ENCODE results near the gene GATC. TPM values are rescaled to one million over a fixed set of nuclear protein-coding genes. Genes with fewer than 3 reads are reported as not detected.

Gene GATC
- total RNA-seq, 1 experiment from 2014 or later: 30.9 TPM

DNA sequence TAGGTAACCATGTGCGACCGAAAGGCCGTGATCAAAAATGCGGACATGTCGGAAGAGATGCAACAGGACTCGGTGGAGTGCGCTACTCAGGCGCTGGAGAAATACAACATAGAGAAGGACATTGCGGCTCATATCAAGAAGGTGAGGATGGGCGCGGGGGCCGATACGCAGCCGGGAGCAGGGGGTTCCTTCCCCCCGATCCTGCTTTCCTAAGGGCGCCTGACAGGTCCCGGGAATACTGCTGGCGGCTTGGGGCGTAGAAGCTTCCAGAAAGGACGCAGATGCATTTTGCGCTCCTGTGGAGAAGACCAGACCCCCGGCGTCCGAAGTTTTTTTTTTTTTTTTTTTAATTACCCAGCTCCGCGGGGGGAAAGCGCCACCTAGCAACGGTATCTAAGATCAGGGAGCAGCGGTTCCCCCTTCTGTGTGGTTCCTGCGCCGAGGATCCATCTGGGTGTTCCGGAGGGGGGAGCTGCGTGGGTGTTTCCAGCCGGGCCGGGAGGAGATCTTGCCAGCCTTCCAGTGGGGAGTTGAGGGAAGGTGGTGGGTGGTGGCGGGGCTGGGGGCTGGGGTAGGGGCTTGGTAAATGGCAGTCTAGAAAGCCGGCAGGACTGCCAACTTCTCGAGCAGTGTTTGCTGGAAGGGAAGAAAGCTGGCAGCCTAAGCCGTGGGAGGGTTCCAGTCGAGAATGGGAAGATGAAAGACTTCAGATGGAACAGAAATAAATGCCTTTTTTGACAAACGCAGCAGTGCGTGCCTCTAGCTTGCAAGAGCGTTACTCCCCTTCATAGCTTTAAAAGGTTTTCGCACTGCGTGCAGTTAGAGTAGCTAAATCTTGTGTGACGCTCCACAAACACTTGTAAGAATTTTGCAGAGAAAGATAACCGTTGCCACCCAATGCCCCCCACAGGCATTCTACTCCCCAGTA lies 50.4 kb downstream of the GATC start:
- Histone ChIP-seq H3K4me3 (ENCODE audit: low read depth, low read length) (peak overlapping the region; percentile 80), H3K36me3 (ENCODE audit: control insufficient read depth, insufficient read depth, low read length) (peaks cover 1% of the 10 kb centered on the region; the same call in 1 of the 2 replicates), H3K4me1 (peaks cover 17% of the 10 kb centered on the region), H3K9me3 (no peaks in the 10 kb centered on the region), H3K27me3 (replicated peaks; ENCODE audit: control insufficient read depth, insufficient read depth, low read length) (no peaks in the 10 kb centered on the region)
- peak overlapping the region; percentile 96 for H3K4me3 Mint-ChIP-seq (ENCODE audit: unreplicated experiment)
- ChIA-PET POLR2A (interaction anchor here (0.5 to 2.4 kb wide), 13 partner anchors 10 to 701 kb away, joined by 3 to 17 read pairs (median 4); partner anchors contain the start of genes COQ5, POP5 and UNC119B), CTCF (interaction anchor here (0.5 to 2.1 kb wide), 13 partner anchors 27 to 195 kb away, joined by 3 to 6 read pairs (median 4); partner anchors contain the start of genes COQ5, MLEC, POP5 and SIRT4)
- BruUV-seq (replicated peaks): no TSS peak
- H3K27me3 Mint-ChIP-seq (ENCODE audit: insufficient read depth, unreplicated experiment): no peaks in the 10 kb centered on the region
- peak in 1 of 2 experiments; percentile 29 for TF ChIP-seq CTCF (IDR thresholded peaks at IDR 0.05; ENCODE audit: insufficient read depth in 1 of 2, low read depth in 1 of 2, low read length in 1 of 2, severe bottlenecking in 1 of 2, unreplicated experiment in 1 of 2)
- no peaks in the 10 kb centered on the region for H3K9me3 Mint-ChIP-seq (ENCODE audit: unreplicated experiment)
- H3K27ac Mint-ChIP-seq (ENCODE audit: unreplicated experiment): peak overlapping the region; percentile 80
- DNase-seq: peak in 1 of 2 experiments; percentile 45
- intact Hi-C loops (cut with micrococcal nuclease; ENCODE audit: unreplicated experiment): loop anchor here (1.0 kb wide), 1 partner anchor 27 kb away; the partner anchor contains the start of gene SRSF9
- H3K4me1 Mint-ChIP-seq (ENCODE audit: low read depth, unreplicated experiment): peaks cover 19% of the 10 kb centered on the region
- H3K36me3 Mint-ChIP-seq (ENCODE audit: insufficient read depth, unreplicated experiment): peaks cover 46% of the 10 kb centered on the region

DNA sequence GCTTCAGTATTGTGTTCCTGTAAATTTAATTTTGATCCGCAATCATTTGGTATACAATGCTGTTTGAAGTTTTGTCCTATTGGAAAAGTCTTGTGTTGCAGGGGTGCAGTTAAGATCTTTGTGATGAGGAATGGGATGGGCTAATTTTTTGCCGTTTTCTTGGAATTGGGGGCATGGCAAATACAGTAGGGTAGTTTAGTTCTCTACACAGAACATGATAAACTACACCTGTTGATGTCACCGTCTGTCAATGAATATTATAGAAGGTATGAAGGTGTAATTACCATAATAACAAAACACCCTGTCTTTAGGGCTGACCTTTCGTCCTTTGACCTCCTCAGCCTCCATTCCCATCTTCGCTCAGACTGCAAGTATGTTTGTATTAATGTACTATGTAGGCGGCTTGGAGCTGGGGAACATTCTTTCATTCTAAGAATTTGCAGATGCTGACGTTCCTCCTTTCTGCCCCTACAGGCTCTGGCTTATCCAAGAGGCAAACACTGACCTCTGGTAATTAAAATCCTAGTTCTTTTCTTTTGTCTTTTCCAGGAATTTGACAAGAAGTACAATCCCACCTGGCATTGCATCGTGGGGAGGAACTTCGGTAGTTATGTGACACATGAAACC lies 51.4 kb downstream of the GATC start:
- peaks cover 46% of the 10 kb centered on the region for H3K36me3 Mint-ChIP-seq (ENCODE audit: insufficient read depth, unreplicated experiment)
- no TSS peak for BruUV-seq (replicated peaks)
- POLR2A ChIA-PET: interaction anchor here (0.6 to 2.4 kb wide), 2 partner anchors 32 to 83 kb away, joined by 3 to 17 read pairs; partner anchors contain the start of genes COQ5 and POP5
- Histone ChIP-seq H3K4me1 (peaks cover 17% of the 10 kb centered on the region), H3K36me3 (ENCODE audit: control insufficient read depth, insufficient read depth, low read length) (peaks cover 1% of the 10 kb centered on the region; the same call in 1 of the 2 replicates), H3K27me3 (replicated peaks; ENCODE audit: control insufficient read depth, insufficient read depth, low read length) (no peaks in the 10 kb centered on the region), H3K9me3 (no peaks in the 10 kb centered on the region), H3K4me3 (ENCODE audit: low read depth, low read length) (peak overlapping the region; percentile 80)
- H3K27ac Mint-ChIP-seq (ENCODE audit: unreplicated experiment): peak overlapping the region; percentile 80
- peak overlapping the region; percentile 96 for H3K4me3 Mint-ChIP-seq (ENCODE audit: unreplicated experiment)
- no peaks in the 10 kb centered on the region for H3K27me3 Mint-ChIP-seq (ENCODE audit: insufficient read depth, unreplicated experiment)
- peaks cover 19% of the 10 kb centered on the region for H3K4me1 Mint-ChIP-seq (ENCODE audit: low read depth, unreplicated experiment)
- H3K9me3 Mint-ChIP-seq (ENCODE audit: unreplicated experiment): no peaks in the 10 kb centered on the region
- CTCF ChIA-PET: interaction anchor here (1.0 to 1.6 kb wide), 3 partner anchors 31 to 189 kb away, joined by 3 to 6 read pairs (median 3); partner anchors contain the start of genes COQ5 and MLEC
- DNase-seq: no peak
- TF ChIP-seq CTCF (IDR thresholded peaks at IDR 0.05; ENCODE audit: insufficient read depth in 1 of 2, low read depth in 1 of 2, low read length in 1 of 2, severe bottlenecking in 1 of 2, unreplicated experiment in 1 of 2): no peak
- intact Hi-C loops (cut with micrococcal nuclease; ENCODE audit: unreplicated experiment): no loop called here

Measured in Caco-2 (cell line).